ENCODE measurements around the gene GAB4. TPM values are rescaled to one million over a fixed set of nuclear protein-coding genes. Genes with fewer than 3 reads are reported as not detected.
"Not testable (repeated sequence)": the region's sequence is repeated elsewhere in the genome, so short reads cannot be mapped to it uniquely, and the experiment has no call there.

Gene GAB4
- total RNA-seq, 1 donor from 2014 or later = not detected

GRCh38 chr22:17014101-17014440, 6.0 kb upstream of the GAB4 start:
- intact Hi-C loops (cut with DNase I); H3K27ac ChIP-seq; H3K27me3 ChIP-seq; DNase-seq (ENCODE audit: extremely low spot score in 2 of 2); H3K36me3 ChIP-seq; H3K9me3 ChIP-seq; H3K4me1 ChIP-seq; H3K4me3 ChIP-seq: not testable (repeated sequence)

DNA sequence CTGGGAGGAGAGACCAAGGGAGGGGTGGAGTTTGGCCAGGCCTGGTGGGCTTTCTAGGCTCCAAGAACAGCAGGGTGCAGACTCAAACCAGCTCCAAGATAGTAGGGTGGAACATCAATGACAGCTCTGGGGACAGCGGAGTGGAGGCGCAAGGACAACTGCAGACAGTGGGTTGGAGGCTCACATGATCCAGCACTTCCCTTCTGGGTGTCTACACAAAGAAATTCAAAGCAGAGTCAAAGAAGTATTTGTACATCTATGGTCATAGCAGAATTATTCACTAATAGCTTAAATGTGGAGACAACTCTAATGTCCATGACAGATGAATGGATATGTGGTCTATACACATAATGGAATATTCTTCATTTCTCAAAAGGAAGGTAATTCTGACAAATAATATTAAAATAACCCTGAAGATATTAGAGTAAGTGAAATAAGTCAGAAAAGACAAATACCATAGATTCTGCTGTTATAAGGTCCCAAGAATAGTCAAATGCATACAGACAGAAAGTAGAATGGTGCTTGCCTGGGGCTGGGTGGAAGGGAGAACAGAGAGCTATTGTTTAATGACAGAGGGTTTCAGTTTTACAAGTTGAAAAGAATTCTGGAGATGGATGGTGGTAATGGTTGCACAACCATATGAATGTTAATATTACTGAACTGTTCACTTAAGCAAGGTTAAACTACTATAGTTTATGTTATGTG, 5.5 kb upstream of the GAB4 start:
- H3K4me3 ChIP-seq = no peak overlapping the region
- DNase-seq (ENCODE audit: extremely low spot score in 2 of 2) = no peak
- H3K27me3 ChIP-seq = no peaks in the 10 kb centered on the region
- no peak overlapping the region for H3K27ac ChIP-seq
- H3K36me3 ChIP-seq = no peaks in the 10 kb centered on the region
- no peaks in the 10 kb centered on the region for H3K9me3 ChIP-seq
- intact Hi-C loops (cut with DNase I) = no loop called here
- TF ChIP-seq POLR2A (IDR thresholded peaks at IDR 0.05) = no peak
- TF ChIP-seq CTCF (IDR thresholded peaks at IDR 0.05) = no peak
- no peak for TF ChIP-seq POLR2AphosphoS5 (IDR thresholded peaks at IDR 0.05; ENCODE audit: insufficient read depth in 1 of 2, low read depth in 1 of 2)
- H3K4me1 ChIP-seq = no peaks in the 10 kb centered on the region

DNA sequence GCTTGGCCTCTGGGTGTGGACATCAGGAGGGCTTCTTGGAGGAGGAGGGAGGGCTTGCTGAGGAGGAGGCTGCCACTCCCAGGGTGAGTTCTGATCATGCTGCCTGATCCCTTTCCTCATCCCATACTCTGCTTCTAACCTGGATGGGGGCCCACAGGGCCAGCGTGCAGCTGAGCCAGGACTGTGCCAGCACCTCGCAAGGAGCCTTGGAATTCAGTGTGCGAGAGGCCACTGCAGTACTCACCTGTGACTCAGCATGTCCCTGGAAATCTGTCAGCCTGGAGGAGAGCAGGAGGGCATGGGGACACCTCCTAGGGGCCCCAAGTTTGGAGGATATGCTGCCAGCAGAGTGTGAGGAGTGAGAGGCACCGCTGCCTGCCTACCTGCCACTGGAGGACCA, 4.2 kb upstream of the GAB4 start:
- Histone ChIP-seq H3K36me3 (no peaks in the 10 kb centered on the region), H3K27ac (no peak overlapping the region), H3K4me3 (no peak overlapping the region), H3K27me3 (no peaks in the 10 kb centered on the region), H3K4me1 (no peaks in the 10 kb centered on the region), H3K9me3 (no peaks in the 10 kb centered on the region)
- intact Hi-C loops (cut with DNase I) = no loop called here
- no peak for DNase-seq (ENCODE audit: extremely low spot score in 2 of 2)
- TF ChIP-seq POLR2A (IDR thresholded peaks at IDR 0.05) (no peak), POLR2AphosphoS5 (IDR thresholded peaks at IDR 0.05; ENCODE audit: insufficient read depth in 1 of 2, low read depth in 1 of 2) (no peak), CTCF (IDR thresholded peaks at IDR 0.05) (no peak)

GRCh38 chr22:17009640-17010291, 1.7 kb upstream of the GAB4 start:
- no peak for DNase-seq (ENCODE audit: extremely low spot score in 2 of 2)
- Histone ChIP-seq H3K9me3 (no peaks in the 10 kb centered on the region), H3K4me3 (no peak overlapping the region), H3K27me3 (no peaks in the 10 kb centered on the region), H3K36me3 (no peaks in the 10 kb centered on the region), H3K4me1 (no peaks in the 10 kb centered on the region), H3K27ac (no peak overlapping the region)
- no peak for TF ChIP-seq POLR2AphosphoS5 (IDR thresholded peaks at IDR 0.05; ENCODE audit: insufficient read depth in 1 of 2, low read depth in 1 of 2)
- TF ChIP-seq CTCF (IDR thresholded peaks at IDR 0.05) = no peak
- no peak for TF ChIP-seq POLR2A (IDR thresholded peaks at IDR 0.05)
- intact Hi-C loops (cut with DNase I) = no loop called here

DNA sequence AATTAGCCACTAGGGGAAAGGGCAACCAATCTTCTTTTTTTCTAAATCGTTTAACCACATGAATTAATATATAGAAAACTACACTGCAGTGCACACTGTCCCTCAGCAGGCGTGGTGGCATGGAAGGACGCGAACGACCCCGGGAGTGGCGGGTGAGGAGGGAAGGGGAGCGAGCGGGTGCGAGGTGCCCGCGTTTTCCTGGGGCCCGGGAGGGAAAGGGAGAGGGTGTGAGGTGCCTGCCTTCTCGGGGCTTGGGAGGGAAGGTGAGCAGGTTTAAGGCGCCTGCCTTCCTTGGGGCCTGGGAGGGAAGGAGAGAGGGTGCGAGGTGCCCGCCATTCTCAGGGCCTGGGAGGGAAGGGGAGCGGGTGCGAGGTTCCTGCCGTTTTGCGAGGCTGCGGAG, 765 bp downstream of the GAB4 start:
- H3K4me1 ChIP-seq = no peaks in the 10 kb centered on the region
- intact Hi-C loops (cut with DNase I) = no loop called here
- H3K27ac ChIP-seq = no peak overlapping the region
- no peaks in the 10 kb centered on the region for H3K36me3 ChIP-seq
- TF ChIP-seq CTCF (IDR thresholded peaks at IDR 0.05) (no peak), POLR2AphosphoS5 (IDR thresholded peaks at IDR 0.05; ENCODE audit: insufficient read depth in 1 of 2, low read depth in 1 of 2) (no peak), POLR2A (IDR thresholded peaks at IDR 0.05) (no peak)
- no peaks in the 10 kb centered on the region for H3K9me3 ChIP-seq
- no peak for DNase-seq (ENCODE audit: extremely low spot score in 2 of 2)
- no peaks in the 10 kb centered on the region for H3K27me3 ChIP-seq
- no peak overlapping the region for H3K4me3 ChIP-seq

Measured in vagina (tissue), 2 donors.